GM19452 (cell line): ENCODE data around the gene PPP3CA.

ENCODE experiments used
- ATAC-seq: cut with Tn5 transposase; IDR thresholded peaks from one replicate; pipeline ENCODE4 v1.9.1; 2021; ENCODE audit not compliant: unreplicated experiment

The PPP3CA gene

GRCh38 chr4:100977746-100978397 lies 369.5 kb downstream of the PPP3CA start:
- ATAC-seq = no peak

GRCh38 chr4:100977274-100977673 lies 370.1 kb downstream of the PPP3CA start:
- no peak for ATAC-seq
